Neural cell (in vitro differentiated cells): ENCODE data around the gene QPCT. TPM values are rescaled to one million over a fixed set of nuclear protein-coding genes. Genes with fewer than 3 reads are reported as not detected.

Experiments used
- H2AFZ ChIP-seq: fragments of 200-600, 300-800 bp; sonication (generic), shearing (Covaris generic); 2 replicates; pipeline ENCODE4 v1.6.0; 2014; ENCODE audit warnings: low read depth, mild to moderate bottlenecking, antibody characterized with exemption, low read length, moderate library complexity
- H3F3A ChIP-seq: fragments of 200-600 bp; shearing (Covaris generic); 2 replicates; pipeline ENCODE4 v1.6.1; 2016; ENCODE audit warnings: mild to moderate bottlenecking, moderate library complexity, mixed read lengths, antibody characterized with exemption, low read length; ENCODE audit not compliant: insufficient read depth, poor library complexity, severe bottlenecking
- H3K27ac ChIP-seq: fragments of 200-600, 300-800 bp; sonication (generic), shearing (Covaris generic); 2 replicates; pipeline ENCODE4 v1.5.1; 2014; ENCODE audit warnings: mild to moderate bottlenecking, low read length, moderate library complexity
- H3K27me3 ChIP-seq: fragments of 300-800, 200-600 bp; sonication (generic), shearing (Covaris generic); 2 replicates; pipeline ENCODE4 v1.6.0; 2014; ENCODE audit warnings: mild to moderate bottlenecking, low read depth, low read length, moderate library complexity; ENCODE audit not compliant: insufficient read depth
- H3K36me3 ChIP-seq: fragments of 300-800, 200-600 bp; sonication (generic), shearing (Covaris generic); 2 replicates; pipeline ENCODE4 v1.5.1; 2014; ENCODE audit warnings: mild to moderate bottlenecking, antibody characterized with exemption, low read length, moderate library complexity; ENCODE audit not compliant: insufficient read depth
- H3K4me2 ChIP-seq: fragments of 300-800, 200-600 bp; sonication (generic), shearing (Covaris generic); 2 replicates; pipeline ENCODE4 v1.6.0; 2014; ENCODE audit warnings: mild to moderate bottlenecking, low read length
- H3K4me3 ChIP-seq: fragments of 300-800, 200-600 bp; sonication (generic), shearing (Covaris generic); 2 replicates; pipeline ENCODE4 v1.5.1; 2014; ENCODE audit warnings: mild to moderate bottlenecking, low read length, moderate library complexity
- H3K79me2 ChIP-seq: fragments of 200-600 bp; shearing (Covaris generic); replicated peaks from 2 replicates; pipeline ENCODE4 v1.6.0; 2014; ENCODE audit warnings: mild to moderate bottlenecking, low read length, moderate library complexity; ENCODE audit not compliant: insufficient read depth
- H3K9ac ChIP-seq: fragments of 300-800, 200-600 bp; sonication (generic), shearing (Covaris generic); 2 replicates; pipeline ENCODE4 v1.6.1; 2016; ENCODE audit warnings: mild to moderate bottlenecking, low read length, mixed read lengths
- H3K9me2 ChIP-seq: fragments of 200-600 bp; shearing (Covaris generic); 2 replicates; pipeline ENCODE4 v1.6.1; 2016; ENCODE audit warnings: mild to moderate bottlenecking, low read length, mixed read lengths; ENCODE audit not compliant: insufficient read depth
- H3K9me3 ChIP-seq: fragments of 200-600, 300-800 bp; sonication (generic), shearing (Covaris generic); 2 replicates; pipeline ENCODE4 v1.6.1; 2016; ENCODE audit warnings: mild to moderate bottlenecking, mixed run types, low read length, moderate library complexity, mixed read lengths
- H4K20me1 ChIP-seq: fragments of 200-600 bp; shearing (Covaris generic); 2 replicates; pipeline ENCODE4 v1.6.1; 2016; ENCODE audit warnings: mild to moderate bottlenecking, mixed run types; ENCODE audit not compliant: insufficient read depth
- EP300 ChIP-seq: fragments of 450-650 bp; conservative IDR thresholded peaks from 2 replicates; pipeline ENCODE4 v1.6.1; 2014; ENCODE audit warnings: antibody characterized with exemption, mild to moderate bottlenecking, moderate library complexity; ENCODE audit not compliant: poor library complexity, severe bottlenecking
- EZH2 ChIP-seq: fragments of 200-600, 300-800 bp; shearing (Covaris generic), sonication (generic); IDR thresholded peaks from 2 replicates; pipeline ENCODE4 v1.6.1; 2014; ENCODE audit warnings: antibody characterized with exemption, low read length, borderline replicate concordance, mild to moderate bottlenecking; ENCODE audit not compliant: insufficient read depth, poor library complexity, severe bottlenecking
- MXI1 ChIP-seq: fragments of 450-650 bp; conservative IDR thresholded peaks from 2 replicates; pipeline ENCODE4 v1.6.1; 2014; ENCODE audit warnings: antibody characterized with exemption, mild to moderate bottlenecking; ENCODE audit not compliant: poor library complexity, severe bottlenecking
- POLR2AphosphoS5 ChIP-seq: IDR thresholded peaks from 2 replicates; pipeline ENCODE4 v1.6.1; 2012
- RAD21 ChIP-seq: fragments of 450-650 bp; conservative IDR thresholded peaks from 2 replicates; pipeline ENCODE4 v1.6.1; 2014; ENCODE audit warnings: antibody characterized with exemption, mild to moderate bottlenecking, moderate library complexity
- REST ChIP-seq: IDR thresholded peaks from 2 replicates; pipeline ENCODE4 v1.6.1; 2012; ENCODE audit warnings: borderline replicate concordance
- SMC3 ChIP-seq: fragments of 450-650 bp; conservative IDR thresholded peaks from 2 replicates; pipeline ENCODE4 v1.6.1; 2014; ENCODE audit warnings: antibody characterized with exemption, mild to moderate bottlenecking, moderate library complexity; ENCODE audit not compliant: poor library complexity
- TAF1 ChIP-seq: IDR thresholded peaks from 2 replicates; pipeline ENCODE4 v1.6.1; 2012; ENCODE audit warnings: low read depth
- polyA plus RNA-seq: library from polyadenylated mRNA; depleted of rRNA; stranded (reverse); fragments of >200 nt; gene quantifications from 2 replicates; pipeline ENCODE4 v1.2.3, GENCODE V29; 2014
- TF ChIP-seq, protein P1 (sequence below): fragments of 450-650 bp; IDR thresholded peaks from 2 replicates; pipeline ENCODE4 v1.5.1; 2014; ENCODE audit warnings: antibody characterized with exemption, mild to moderate bottlenecking, moderate library complexity; ENCODE audit not compliant: poor library complexity, severe bottlenecking

The QPCT gene
- polyA plus RNA-seq, 1 donor from 2014 or later, result 2.3 TPM

DNA sequence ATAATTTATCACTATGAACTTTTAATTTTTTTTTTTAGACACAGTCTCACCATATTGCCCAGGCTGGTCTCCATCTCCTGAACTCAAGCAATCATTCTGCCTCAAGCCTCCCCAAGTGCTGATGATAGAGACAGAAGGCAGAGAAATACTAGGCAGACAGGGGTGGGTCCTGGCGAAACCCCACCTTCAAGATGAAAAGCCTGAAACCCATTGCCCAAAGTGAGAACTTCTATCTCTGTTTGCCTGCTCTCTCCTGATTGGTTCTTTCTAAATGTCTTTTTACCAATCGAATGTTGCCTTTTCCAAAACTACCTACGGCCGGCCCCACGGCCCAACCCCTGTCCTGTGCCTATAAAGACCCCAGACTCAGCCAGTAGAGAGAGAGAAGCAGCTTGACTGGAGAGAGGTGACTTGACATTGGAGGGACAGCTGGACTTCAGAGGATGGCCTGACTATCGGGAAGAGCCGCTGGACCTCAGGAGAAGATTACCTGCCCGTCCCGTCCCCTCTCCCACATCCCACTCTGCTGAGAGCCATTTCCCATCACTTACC lies 41.7 kb upstream of the QPCT start:
- no peaks in the 10 kb centered on the region for H4K20me1 ChIP-seq
- peaks cover 19% of the 10 kb centered on the region for H3K79me2 ChIP-seq
- H3K4me2 ChIP-seq, result no peak overlapping the region
- H3K4me3 ChIP-seq, result no peak overlapping the region
- no peaks in the 10 kb centered on the region for H3K27me3 ChIP-seq
- no peak overlapping the region for H3K9ac ChIP-seq
- no peaks in the 10 kb centered on the region for H3K9me2 ChIP-seq
- H3K27ac ChIP-seq, result no peak overlapping the region
- H3K36me3 ChIP-seq, result no peaks in the 10 kb centered on the region
- no peak for TF ChIP-seq TAF1
- TF ChIP-seq REST, result no peak
- no peak for TF ChIP-seq RAD21
- TF ChIP-seq EZH2, result no peak
- TF ChIP-seq SMC3, result no peak
- TF ChIP-seq, protein P1, sequence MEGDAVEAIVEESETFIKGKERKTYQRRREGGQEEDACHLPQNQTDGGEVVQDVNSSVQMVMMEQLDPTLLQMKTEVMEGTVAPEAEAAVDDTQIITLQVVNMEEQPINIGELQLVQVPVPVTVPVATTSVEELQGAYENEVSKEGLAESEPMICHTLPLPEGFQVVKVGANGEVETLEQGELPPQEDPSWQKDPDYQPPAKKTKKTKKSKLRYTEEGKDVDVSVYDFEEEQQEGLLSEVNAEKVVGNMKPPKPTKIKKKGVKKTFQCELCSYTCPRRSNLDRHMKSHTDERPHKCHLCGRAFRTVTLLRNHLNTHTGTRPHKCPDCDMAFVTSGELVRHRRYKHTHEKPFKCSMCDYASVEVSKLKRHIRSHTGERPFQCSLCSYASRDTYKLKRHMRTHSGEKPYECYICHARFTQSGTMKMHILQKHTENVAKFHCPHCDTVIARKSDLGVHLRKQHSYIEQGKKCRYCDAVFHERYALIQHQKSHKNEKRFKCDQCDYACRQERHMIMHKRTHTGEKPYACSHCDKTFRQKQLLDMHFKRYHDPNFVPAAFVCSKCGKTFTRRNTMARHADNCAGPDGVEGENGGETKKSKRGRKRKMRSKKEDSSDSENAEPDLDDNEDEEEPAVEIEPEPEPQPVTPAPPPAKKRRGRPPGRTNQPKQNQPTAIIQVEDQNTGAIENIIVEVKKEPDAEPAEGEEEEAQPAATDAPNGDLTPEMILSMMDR, result no peak
- TF ChIP-seq MXI1, result no peak
- no peak for TF ChIP-seq POLR2AphosphoS5
- no peak for TF ChIP-seq EP300
- H3K9me3 ChIP-seq, result no peaks in the 10 kb centered on the region
- no peaks in the 10 kb centered on the region for H3F3A ChIP-seq
- no peak overlapping the region for H2AFZ ChIP-seq

DNA sequence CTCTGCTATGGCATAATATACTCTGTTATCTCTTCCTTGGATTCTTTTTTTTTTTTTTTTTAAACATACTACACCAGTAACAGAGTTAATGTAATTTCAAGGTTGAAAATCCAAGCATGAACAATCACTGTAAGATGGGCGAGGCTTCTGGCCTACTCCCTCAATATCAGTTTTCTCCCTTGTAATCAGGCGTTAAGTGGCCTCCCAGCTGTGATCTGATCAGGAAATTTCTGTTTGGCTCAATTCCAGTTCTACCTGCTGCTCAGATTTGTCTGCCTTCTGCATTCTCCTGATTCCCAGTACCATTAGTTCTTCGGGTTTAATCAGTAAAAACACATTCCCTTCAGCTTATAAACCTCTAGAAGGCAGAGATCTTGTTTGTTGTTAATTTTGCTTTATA lies 38.4 kb upstream of the QPCT start:
- H3K9me3 ChIP-seq, result no peaks in the 10 kb centered on the region
- no peak for TF ChIP-seq EP300
- no peak for TF ChIP-seq MXI1
- TF ChIP-seq TAF1, result no peak
- no peak for TF ChIP-seq RAD21
- TF ChIP-seq, protein P1, result no peak
- no peak for TF ChIP-seq POLR2AphosphoS5
- TF ChIP-seq SMC3, result no peak
- no peak for TF ChIP-seq EZH2
- no peak for TF ChIP-seq REST
- H3K79me2 ChIP-seq, result peaks cover 23% of the 10 kb centered on the region
- no peaks in the 10 kb centered on the region for H3K9me2 ChIP-seq
- no peak overlapping the region for H3K4me2 ChIP-seq
- no peak overlapping the region for H2AFZ ChIP-seq
- no peaks in the 10 kb centered on the region for H3K36me3 ChIP-seq
- no peaks in the 10 kb centered on the region for H4K20me1 ChIP-seq
- H3K4me3 ChIP-seq, result no peak overlapping the region
- no peaks in the 10 kb centered on the region for H3K27me3 ChIP-seq
- H3K27ac ChIP-seq, result no peak overlapping the region
- H3K9ac ChIP-seq, result no peak overlapping the region
- H3F3A ChIP-seq, result no peaks in the 10 kb centered on the region
